Cardiac septum (tissue), 1 donor: ENCODE measurements around the gene NANOS3. TPM values are rescaled to one million over a fixed set of nuclear protein-coding genes. Genes with fewer than 3 reads are reported as not detected.
A peak's percentile ranks its signal among the peaks of the same experiment; 100 is the strongest.
"Not testable (repeated sequence)": the region's sequence is repeated elsewhere in the genome, so short reads cannot be mapped to it uniquely, and the experiment has no call there.

ENCODE experiments used
- DNase-seq: peaks from one replicate; pipeline ENCODE4 v3.0.0-alpha.2; 2020; ENCODE audit warnings: low spot score
- intact Hi-C: fragments of 100-400 bp; cut with DNase I; formaldehyde crosslinking; loops from one replicate; pipeline ENCODE4 v1.14.0; 2022
- total RNA-seq: library from RNA; stranded (reverse); fragmentation: NEBNext Ultra II Directional; extraction: Animal tissue kit (Norgen Biotek cat#: 25700); gene quantifications from one replicate; pipeline ENCODE4 v1.2.1, GENCODE V29; 2021
- donor health status: DM: no; HTN: no; CAD: no.

Gene NANOS3
- total RNA-seq, 1 donor from 2014 or later: 0.78 TPM

DNA sequence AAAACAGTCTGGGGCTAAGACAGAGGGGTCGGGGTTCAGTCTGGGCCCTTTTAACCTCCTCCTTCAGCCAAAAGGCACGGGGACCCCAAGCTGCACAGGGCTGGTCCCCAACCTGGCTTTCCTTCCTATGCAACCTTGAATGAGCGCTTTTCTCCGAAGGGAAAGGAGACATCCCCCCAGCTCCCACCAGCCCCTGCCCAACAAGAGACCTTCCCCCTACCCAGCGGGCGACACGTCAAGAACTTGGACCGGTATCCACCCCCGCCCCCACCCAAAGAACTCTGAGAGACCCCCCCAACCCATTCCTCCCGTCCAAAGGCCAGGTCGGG lies 35.0 kb upstream of the NANOS3 start:
- intact Hi-C loops: loop anchor here (5.0 to 10.0 kb wide), 3 partner anchors 680 to 1047 kb away; partner anchors contain the start of gene JUNB
- DNase-seq: no peak

DNA sequence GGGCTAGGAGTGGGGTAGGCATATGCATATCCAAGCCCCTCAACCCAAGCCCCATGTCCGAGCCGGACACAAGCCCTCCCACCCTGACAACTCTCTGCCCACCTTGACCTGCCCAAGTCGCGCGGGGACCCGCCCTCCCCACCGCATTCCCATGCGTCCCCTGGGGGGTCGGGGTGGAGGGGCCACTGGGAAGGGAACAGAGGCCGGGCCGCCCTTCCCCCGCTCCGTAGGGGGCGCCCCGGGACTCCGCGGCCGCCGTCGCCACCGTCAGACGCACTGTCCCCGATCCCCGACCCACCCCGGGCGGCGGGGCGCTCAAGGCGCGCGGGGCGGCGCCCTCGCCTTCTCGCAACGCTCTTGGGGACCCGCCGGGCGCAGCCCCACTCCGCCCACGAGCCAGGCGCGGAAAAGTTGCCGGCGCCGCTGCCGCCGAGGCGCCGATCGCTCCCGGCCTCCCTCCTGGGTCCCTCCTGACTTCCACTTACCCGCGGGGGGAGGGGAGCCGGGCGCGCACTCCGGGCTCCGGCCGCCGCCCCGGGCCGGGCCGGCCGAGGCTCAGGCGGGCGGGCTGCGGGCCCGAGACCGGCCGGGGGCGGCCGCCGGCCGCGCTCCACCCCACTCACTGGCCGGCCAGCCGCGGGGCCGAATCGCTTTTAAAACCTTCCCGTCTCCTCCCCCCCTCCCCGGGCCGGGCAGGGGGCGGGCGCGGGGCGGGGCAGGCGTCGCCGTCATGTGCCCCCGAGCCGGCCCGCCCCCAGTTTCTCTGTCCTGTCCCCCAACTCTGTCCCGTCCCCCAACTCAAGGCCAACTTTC lies 34.4 kb upstream of the NANOS3 start:
- intact Hi-C loops: loop anchor here (5.0 to 10.0 kb wide), 3 partner anchors 680 to 1048 kb away; partner anchors contain the start of gene JUNB
- DNase-seq: peak; percentile 94

- DNase-seq: peak; percentile 84
- intact Hi-C loops: loop anchor here (5.0 to 10.0 kb wide), 3 partner anchors 681 to 1049 kb away; partner anchors contain the start of gene JUNB
Measured at GRCh38 chr19:13843104-13843921, 33.6 kb upstream of the NANOS3 start.

GRCh38 chr19:13844130-13844631 lies 32.8 kb upstream of the NANOS3 start:
- DNase-seq: no peak
- intact Hi-C loops: loop anchor here (5.0 to 10.0 kb wide), 3 partner anchors 682 to 1049 kb away; partner anchors contain the start of gene JUNB

DNA sequence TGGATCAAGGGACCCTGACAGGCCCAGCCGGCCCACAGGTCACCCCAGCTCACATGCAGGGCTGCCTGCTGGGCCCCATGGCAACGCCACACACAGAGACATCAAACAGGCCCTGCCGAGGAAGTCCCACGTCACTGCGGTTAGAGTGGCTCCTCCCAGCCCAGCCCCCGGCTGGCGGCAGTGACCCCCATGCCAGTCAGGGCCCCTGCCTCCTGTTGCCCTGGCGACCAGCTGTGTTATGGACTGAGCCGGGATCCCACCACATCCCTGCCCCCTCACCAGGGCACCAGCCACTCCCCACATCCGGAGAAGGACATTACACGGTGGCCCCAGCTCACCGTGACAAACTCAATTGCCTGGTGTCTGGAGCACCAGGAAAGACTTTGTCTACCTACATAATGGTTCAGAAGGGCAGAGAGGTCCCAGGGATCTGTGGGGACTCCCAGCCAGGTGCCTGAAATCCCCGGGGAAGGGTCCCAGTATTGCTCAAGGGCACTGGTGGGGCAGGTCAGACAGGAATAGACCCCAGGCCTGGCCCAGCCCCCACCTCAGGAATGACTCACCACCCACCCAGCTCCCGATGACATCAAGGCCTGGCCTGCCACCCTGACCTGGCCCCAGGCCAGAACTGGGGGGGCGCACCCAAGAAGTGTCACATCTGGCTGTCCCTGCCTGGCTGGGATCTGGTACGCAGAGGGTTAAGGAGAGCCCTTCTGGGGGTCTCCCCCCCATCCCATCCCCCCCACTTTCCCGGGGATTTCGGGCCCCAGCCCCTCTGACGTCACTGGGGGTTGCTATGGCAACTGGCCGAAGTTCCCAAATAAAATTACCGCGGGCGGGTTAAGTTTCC lies 30.2 kb upstream of the NANOS3 start:
- intact Hi-C loops: loop anchor here (1.0 to 10.0 kb wide), 3 partner anchors 7 to 1052 kb away; partner anchors contain the start of gene JUNB
- peak; percentile 96 for DNase-seq

DNA sequence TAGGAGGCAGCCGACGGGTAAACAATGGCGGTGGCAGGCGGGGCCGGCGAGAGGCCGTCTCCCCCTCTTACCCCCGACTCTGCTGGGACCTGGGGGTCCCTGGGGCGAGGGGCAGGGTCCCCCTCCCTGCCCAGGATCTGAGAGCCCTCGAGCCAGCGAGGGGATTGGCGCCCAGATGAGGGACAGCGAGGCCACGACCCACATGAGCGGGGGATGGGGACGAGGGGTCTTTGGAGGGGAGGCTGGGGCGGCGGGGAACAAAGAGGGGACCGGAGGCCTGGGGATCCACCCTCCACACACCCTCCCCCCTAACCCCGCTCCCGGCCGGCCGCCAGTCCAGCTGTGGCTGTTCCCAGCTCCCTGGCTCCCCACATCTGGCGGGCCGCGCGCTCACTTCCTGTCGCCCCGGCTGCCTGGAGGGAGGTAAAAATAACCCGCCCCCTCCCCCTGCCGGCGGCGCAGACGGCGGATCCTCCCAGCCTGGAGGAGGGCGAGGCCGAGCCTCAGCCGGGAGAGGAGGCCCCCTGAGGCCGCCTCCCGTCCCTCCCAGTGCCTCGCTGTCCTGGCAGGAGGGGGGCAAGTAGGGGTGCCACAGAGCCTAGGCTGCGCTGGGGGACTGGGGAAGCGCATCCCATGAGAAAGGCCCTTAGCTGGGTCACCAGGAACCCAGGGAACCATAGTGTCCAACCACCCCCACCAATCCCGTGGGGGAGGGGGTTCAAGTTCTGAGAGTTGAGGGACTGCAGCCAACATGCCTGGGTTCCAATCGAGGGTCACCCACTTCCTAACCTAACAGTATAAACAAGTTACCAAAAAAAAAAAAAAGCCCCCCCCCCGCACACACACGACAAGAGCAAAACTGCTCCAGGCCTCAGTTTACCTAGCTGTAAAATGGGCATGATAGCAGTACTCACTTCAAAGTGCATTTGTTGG lies 29.3 kb upstream of the NANOS3 start:
- peak; percentile 98 for DNase-seq
- intact Hi-C loops: loop anchor here (1.0 to 10.0 kb wide), 3 partner anchors 8 to 1053 kb away; partner anchors contain the start of gene JUNB

- intact Hi-C loops: loop anchor here (10.0 kb wide), 2 partner anchors 794 to 1054 kb away; partner anchors contain the start of gene JUNB
- no peak for DNase-seq
Measured at GRCh38 chr19:13848340-13848677, 28.6 kb upstream of the NANOS3 start.

DNA sequence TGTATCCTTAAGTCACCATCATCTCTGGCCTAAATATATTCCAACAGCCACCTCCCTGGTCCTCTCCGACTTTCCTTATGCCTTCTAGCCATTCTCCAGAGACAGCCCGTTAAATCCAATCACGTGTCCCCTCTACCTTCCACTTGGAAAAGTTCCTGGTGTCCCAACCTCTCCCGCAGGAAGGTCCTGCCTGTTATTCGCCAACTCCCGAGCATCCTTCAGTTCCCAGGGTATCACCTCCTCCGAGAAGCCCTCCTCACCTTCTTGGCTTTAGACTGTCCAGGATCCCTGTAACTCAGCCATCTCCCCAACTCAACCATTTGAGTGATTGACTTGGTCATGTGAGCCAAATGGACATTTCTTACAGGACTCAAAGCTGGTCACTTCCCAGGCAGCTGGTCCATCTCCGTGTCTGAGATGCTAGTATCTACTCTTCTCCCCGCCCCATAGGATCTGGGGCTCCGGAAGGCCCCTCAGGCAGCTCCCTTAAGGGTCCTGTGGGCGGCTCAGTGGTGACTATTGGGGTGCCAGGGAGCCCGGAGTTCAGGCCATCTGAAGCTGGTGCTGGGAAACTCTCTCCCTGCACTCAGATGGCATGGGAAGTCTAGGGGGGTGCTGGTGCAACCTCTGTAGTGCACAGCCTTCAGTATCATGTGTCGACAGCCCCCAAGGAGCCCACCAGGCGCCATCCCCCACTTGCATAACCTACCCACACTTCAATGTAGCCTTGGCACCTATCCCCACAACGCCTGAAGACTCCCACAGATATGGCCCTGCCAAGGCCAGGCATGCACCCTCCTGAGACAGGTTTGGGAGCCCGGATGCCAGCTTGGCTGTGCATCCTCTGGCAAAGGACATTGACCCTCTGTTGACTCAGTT lies 27.9 kb upstream of the NANOS3 start:
- no peak for DNase-seq
- intact Hi-C loops: loop anchor here (10.0 kb wide), 2 partner anchors 794 to 1054 kb away; partner anchors contain the start of gene JUNB

- intact Hi-C loops: loop anchor here (10.0 kb wide), 2 partner anchors 795 to 1055 kb away; partner anchors contain the start of gene JUNB
- peak; percentile 93 for DNase-seq
Measured at GRCh38 chr19:13849991-13850909, 26.7 kb upstream of the NANOS3 start.

- DNase-seq: peak; percentile 91
- intact Hi-C loops: no loop called here
Measured at GRCh38 chr19:13850910-13851733, 25.8 kb upstream of the NANOS3 start.

GRCh38 chr19:13851734-13852114 lies 25.2 kb upstream of the NANOS3 start:
- intact Hi-C loops: not testable (repeated sequence)

GRCh38 chr19:13852171-13852707 lies 24.7 kb upstream of the NANOS3 start:
- DNase-seq, intact Hi-C loops: not testable (repeated sequence)

More at GRCh38 chr19:13851734-13852114, 25.2 kb upstream of the NANOS3 start:
- DNase-seq: not testable (repeated sequence)

GRCh38 chr19:13856497-13856896 lies 20.4 kb upstream of the NANOS3 start:
- intact Hi-C loops: no loop called here
- DNase-seq: no peak

- no peak for DNase-seq
- intact Hi-C loops: no loop called here
Measured at GRCh38 chr19:13859361-13859880, 17.5 kb upstream of the NANOS3 start.
